Retinal pigment epithelial cell (primary cell): ENCODE results near the gene MGAT4A.
A peak's percentile ranks its signal among the peaks of the same experiment; 100 is the strongest.
"Not testable (repeated sequence)": the region's sequence is repeated elsewhere in the genome, so short reads cannot be mapped to it uniquely, and the experiment has no call there.

ENCODE experiments used
- DNase-seq: peaks from one replicate; pipeline ENCODE4 v3.0.0-alpha.2; 2010; ENCODE audit warnings: low read depth
- H3K4me3 ChIP-seq: 2 replicates; pipeline ENCODE4 v1.5.1; 2011; ENCODE audit warnings: mild to moderate bottlenecking, low read length, control low read depth, moderate library complexity
- TF ChIP-seq, protein P1 (sequence below): conservative IDR thresholded peaks from 2 replicates; pipeline ENCODE4 v1.5.1; 2011; ENCODE audit warnings: low read depth, low read length, control low read depth, inconsistent platforms

Gene MGAT4A

GRCh38 chr2:98759827-98760625 is 29.1 kb upstream of the MGAT4A start:
- no peak overlapping the region for H3K4me3 ChIP-seq
- no peak for DNase-seq
- TF ChIP-seq, protein P1, sequence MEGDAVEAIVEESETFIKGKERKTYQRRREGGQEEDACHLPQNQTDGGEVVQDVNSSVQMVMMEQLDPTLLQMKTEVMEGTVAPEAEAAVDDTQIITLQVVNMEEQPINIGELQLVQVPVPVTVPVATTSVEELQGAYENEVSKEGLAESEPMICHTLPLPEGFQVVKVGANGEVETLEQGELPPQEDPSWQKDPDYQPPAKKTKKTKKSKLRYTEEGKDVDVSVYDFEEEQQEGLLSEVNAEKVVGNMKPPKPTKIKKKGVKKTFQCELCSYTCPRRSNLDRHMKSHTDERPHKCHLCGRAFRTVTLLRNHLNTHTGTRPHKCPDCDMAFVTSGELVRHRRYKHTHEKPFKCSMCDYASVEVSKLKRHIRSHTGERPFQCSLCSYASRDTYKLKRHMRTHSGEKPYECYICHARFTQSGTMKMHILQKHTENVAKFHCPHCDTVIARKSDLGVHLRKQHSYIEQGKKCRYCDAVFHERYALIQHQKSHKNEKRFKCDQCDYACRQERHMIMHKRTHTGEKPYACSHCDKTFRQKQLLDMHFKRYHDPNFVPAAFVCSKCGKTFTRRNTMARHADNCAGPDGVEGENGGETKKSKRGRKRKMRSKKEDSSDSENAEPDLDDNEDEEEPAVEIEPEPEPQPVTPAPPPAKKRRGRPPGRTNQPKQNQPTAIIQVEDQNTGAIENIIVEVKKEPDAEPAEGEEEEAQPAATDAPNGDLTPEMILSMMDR: no peak

- DNase-seq: no peak
- TF ChIP-seq, protein P1: no peak
- no peak overlapping the region for H3K4me3 ChIP-seq
Measured at GRCh38 chr2:98759338-98759737, 28.4 kb upstream of the MGAT4A start.

DNA sequence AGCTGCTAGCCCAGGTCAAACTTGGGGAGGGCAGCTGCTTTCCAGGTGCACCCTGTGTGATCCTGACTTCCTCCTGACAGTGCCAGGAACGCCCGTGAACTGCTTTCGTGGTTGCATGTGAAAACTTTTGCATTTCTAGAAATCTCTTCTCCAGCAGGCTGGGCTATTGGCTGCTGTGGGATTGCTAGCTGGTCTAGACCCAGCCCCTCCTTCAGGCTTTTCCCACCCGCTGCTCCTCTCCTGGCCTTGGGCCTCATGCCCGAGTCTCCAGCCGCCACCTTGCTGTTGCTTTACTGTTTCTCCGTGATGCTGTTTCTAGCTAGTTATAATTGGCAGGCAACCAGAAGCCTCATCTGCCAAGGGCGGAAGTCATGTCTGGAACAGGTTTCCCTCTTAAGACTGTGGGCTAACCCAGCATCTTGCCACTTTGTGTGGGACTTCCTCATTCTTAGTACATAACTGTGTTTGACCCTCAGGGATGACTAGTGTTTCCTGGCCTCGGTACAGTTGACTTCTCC is 27.0 kb upstream of the MGAT4A start:
- DNase-seq: peak; percentile 41
- TF ChIP-seq, protein P1: no peak
- H3K4me3 ChIP-seq: no peak overlapping the region

- H3K4me3 ChIP-seq: no peak overlapping the region
- DNase-seq: no peak
- TF ChIP-seq, protein P1: no peak
Measured at GRCh38 chr2:98753801-98754200, 22.9 kb upstream of the MGAT4A start.

GRCh38 chr2:98752711-98753110 is 21.8 kb upstream of the MGAT4A start:
- not testable (repeated sequence) for H3K4me3 ChIP-seq, DNase-seq

- DNase-seq: no peak
- no peak overlapping the region for H3K4me3 ChIP-seq
- TF ChIP-seq, protein P1: no peak
Measured at GRCh38 chr2:98751748-98752147, 20.8 kb upstream of the MGAT4A start.

DNA sequence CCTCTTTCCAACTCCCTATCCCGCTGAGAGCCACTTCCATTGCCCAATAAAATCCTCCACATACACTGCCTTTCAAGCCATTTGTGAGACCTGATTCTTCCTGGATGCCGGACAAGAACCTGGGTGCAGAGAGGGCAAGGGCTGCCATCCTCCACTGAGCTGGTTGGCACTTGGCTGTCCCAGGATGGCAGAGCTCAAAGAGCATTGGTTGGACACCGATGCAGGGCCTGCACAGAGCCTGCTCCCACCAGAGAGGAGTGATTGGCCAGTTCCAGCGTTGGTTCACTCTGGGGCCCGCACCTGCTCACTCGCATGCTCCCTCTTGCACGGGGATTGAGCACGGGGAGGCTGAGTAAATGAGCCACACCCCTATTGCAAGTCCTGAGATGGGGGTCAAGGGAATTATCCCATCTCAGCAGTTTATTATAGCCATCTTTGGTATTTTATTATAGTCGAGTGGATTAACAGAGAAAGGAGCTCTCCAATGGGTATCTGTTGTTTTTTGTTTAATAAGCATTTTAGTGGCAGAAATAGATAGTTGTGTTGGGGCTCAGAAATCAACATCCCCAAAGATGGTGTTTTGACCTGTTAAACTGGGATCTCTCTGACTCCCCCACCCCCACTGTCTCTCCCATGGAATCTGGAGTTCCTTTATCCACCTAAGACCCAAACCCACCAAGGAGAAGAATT is 19.8 kb upstream of the MGAT4A start:
- no peak overlapping the region for H3K4me3 ChIP-seq
- TF ChIP-seq, protein P1: no peak
- no peak for DNase-seq
